Mucosa of gallbladder (tissue), 1 donor: ENCODE measurements around the gene MACROD2. TPM values are rescaled to one million over a fixed set of nuclear protein-coding genes. Genes with fewer than 3 reads are reported as not detected.
"Not testable (repeated sequence)": the region's sequence is repeated elsewhere in the genome, so short reads cannot be mapped to it uniquely, and the experiment has no call there.

Experiments
- DNase-seq: peaks from one replicate; pipeline ENCODE4 v3.0.0-alpha.2; 2020; ENCODE audit warnings: low spot score
- total RNA-seq: library from RNA; stranded (reverse); gene quantifications from one replicate; pipeline ENCODE4 v1.2.1, GENCODE V29; 2021
- donor health status: DM: no; HTN: no; CAD: no.

MACROD2 gene
- total RNA-seq, 1 donor from 2014 or later: 7.5 TPM

- DNase-seq: peak; percentile 47
These were observed 989.7 kb downstream of the MACROD2 start for GRCh38 chr20:14984768-14985622.

- DNase-seq: peak; percentile 88
These were observed 990.8 kb downstream of the MACROD2 start for GRCh38 chr20:14986026-14986655.

GRCh38 chr20:14986656-14987055 is 991.3 kb downstream of the MACROD2 start:
- no peak for DNase-seq

GRCh38 chr20:14989535-14990290 is 994.4 kb downstream of the MACROD2 start:
- DNase-seq: no peak

- DNase-seq: no peak
These were observed 995.7 kb downstream of the MACROD2 start for GRCh38 chr20:14991023-14991422.

GRCh38 chr20:14992153-14992552 is 996.8 kb downstream of the MACROD2 start:
- no peak for DNase-seq

GRCh38 chr20:14992961-14993360 is 997.6 kb downstream of the MACROD2 start:
- no peak for DNase-seq

- no peak for DNase-seq
These were observed 1001.8 kb downstream of the MACROD2 start for GRCh38 chr20:14996883-14997672.

- DNase-seq: no peak
These were observed 1002.5 kb downstream of the MACROD2 start for GRCh38 chr20:14997791-14998190.

- no peak for DNase-seq
These were observed 1010.1 kb downstream of the MACROD2 start for GRCh38 chr20:15005300-15005986.

GRCh38 chr20:15011631-15012030 is 1016.3 kb downstream of the MACROD2 start:
- no peak for DNase-seq

- no peak for DNase-seq
These were observed 1017.2 kb downstream of the MACROD2 start for GRCh38 chr20:15012566-15012965.

- DNase-seq: not testable (repeated sequence)
These were observed 1021.6 kb downstream of the MACROD2 start for GRCh38 chr20:15016875-15017274.

- DNase-seq: no peak
These were observed 1023.6 kb downstream of the MACROD2 start for GRCh38 chr20:15018966-15019365.

GRCh38 chr20:15020845-15021244 is 1025.5 kb downstream of the MACROD2 start:
- no peak for DNase-seq

- DNase-seq: no peak
These were observed 1027.6 kb downstream of the MACROD2 start for GRCh38 chr20:15022921-15023320.

- DNase-seq: no peak
These were observed 1031.4 kb downstream of the MACROD2 start for GRCh38 chr20:15026759-15027158.

GRCh38 chr20:15030826-15031225 is 1035.5 kb downstream of the MACROD2 start:
- no peak for DNase-seq

GRCh38 chr20:15031546-15032351 is 1036.4 kb downstream of the MACROD2 start:
- no peak for DNase-seq

GRCh38 chr20:15032352-15032622 is 1037.0 kb downstream of the MACROD2 start:
- no peak for DNase-seq
